ENCODE measurements around the gene REXO5.
A peak's percentile ranks its signal among the peaks of the same experiment; 100 is the strongest.
"Not testable (repeated sequence)": the region's sequence is repeated elsewhere in the genome, so short reads cannot be mapped to it uniquely, and the experiment has no call there.

The REXO5 gene

DNA sequence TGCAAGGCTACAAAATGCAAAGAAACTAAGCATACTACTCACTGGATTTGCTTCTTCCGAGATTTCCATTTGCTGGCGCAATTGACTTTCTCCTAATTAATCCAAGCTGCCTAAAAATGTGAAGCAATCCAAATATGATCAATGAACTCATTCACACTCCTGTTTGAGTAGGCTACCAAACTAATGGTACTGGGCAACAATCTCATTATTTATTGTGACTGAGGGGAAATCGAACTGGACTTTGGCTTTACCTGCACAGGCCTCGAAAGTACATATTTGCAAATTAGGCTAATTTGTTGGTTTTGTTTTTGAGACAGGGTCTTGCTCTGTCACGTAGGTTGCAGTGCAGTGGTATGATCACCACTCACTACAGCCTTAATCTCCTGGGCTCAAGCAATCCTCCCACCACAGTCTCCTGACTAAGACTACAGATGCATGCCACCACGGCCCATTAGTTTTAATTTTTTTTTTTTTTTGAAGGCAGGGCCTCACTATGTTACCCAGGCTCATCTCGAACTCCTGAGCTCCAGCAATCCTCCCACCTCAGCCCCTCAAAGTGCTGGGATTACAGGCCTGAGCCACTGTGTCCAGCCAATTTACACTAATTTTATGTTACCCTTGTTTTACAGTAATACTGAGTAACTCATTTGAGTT is 2.6 kb upstream of the REXO5 start:
- DNase-seq: no peak

DNA sequence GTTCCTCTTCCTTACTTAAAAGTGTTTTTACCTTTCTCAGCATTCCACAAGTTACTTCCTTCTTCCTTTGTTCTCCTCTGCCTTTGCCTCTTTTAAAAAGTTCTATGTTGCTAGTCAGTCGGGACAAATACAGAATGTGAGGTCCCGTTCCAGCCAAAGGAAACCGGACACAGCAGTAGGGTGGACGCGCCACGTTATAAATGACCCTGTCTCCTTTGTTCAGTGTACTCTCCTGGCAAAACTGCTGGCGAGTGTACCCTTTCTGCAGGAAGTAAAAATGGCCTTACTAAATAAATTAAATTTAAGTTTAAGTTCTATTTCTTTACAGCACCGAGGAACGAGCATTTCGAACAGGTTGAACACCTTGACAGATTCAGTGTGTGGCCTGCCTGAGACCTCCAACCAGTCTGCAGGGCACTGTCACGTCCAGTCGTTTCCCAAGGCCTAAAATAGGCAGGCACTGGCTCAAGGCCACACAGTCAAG is 601 bp upstream of the REXO5 start:
- not testable (repeated sequence) for DNase-seq

DNA sequence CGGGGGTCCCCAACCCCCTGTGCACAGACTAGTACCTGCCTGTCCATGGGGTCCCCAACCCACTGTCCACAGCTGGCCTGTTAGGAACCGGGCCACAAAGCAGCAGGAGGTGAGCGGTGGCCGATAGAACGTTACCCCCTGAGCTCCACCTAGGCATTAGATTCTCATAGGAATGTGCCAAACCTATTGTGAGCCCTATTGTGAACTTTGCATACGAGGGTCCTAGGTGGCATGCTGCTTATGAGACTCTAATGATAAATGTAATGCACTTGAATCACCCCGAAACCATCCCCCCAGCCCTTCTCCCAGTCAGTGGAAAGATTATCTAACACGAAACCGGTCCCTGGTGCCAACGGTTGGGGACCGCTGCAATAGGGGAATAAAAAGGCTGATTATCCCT is 1.5 kb downstream of the REXO5 start:
- no peak for DNase-seq

DNA sequence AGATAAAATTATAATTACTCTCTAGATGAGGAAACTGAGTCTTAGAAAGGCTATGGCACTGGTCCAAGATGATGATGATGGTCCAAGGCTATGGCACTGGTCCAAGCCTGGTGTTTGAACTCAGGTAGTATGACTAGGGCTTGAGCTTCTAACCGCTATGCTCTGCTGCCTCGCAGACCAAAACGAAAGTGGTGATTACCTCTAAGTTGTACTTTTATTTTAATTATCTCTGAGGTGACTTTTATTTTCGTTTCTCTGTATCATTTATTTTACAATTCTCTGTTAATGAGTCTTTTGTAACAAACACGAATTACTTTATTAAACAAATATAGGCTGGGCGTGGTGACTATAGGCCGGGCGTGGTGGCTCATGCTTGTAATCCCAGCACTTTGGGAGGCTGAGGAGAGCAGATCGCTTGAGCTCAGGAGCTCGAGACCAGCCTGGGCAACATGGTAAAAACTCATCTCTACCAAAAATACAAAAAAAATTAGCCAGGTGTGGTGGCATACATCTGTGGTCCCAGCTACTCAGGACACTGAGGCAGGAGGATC is 5.6 kb downstream of the REXO5 start:
- no peak for DNase-seq

DNA sequence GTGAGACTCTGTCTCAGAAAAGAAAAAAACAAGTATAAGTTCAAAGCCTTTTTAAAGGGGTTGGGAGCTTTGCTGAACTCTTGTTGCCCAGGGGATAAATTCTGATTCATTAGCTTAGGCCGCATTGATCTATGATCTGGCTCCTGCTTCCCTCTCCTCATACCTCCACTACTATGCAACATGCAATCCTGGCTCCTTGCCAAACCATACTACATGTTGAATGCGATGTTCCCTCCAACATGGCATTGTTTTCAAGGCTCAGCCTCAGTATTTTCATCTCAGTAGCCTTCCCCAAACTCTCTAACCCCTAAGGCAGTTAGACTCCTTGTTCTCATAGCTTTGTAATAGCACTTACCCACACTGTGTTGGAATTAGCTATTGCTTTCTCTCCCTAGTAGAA is 6.2 kb downstream of the REXO5 start:
- no peak for DNase-seq

DNA sequence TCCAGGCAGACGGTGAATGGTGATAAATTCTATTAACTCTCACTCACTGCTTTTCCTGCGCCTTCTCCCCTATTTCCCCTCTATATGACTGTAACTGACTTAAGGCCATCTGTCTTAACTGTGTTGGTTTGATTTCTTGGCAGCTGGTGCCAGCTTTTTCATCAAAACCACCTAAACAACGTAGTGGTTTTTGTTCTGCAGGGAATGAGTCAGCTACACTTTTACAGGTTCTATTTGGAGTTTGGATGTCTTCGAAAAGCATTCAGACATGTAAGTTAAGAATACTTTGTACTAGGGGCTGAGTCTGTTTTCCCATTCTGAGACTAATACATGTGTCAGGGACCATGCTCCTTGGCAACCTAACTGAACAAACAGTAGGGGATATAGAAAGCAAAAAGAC is 8.5 kb downstream of the REXO5 start:
- no peak for DNase-seq

GRCh38 chr16:20818929-20819585 is 12.7 kb downstream of the REXO5 start:
- DNase-seq: no peak

DNA sequence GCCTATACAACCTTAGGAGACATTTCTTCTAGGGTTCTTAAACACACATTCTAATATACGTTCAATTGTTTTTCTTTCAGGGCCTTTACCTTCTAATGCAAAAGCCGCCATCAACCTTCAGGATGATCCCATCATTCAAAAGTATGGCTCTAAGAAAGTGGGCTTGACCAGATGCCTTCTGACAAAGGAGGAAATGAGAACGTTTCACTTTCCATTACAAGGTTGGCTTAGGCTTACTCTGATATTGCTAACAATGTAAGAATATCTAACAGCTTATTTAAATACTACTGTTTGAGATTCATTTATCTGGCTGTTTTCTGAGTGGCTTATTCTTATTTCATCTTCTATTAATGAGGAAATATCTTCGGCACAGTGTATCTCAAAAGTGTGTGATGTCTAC is 15.4 kb downstream of the REXO5 start:
- DNase-seq: no peak

DNA sequence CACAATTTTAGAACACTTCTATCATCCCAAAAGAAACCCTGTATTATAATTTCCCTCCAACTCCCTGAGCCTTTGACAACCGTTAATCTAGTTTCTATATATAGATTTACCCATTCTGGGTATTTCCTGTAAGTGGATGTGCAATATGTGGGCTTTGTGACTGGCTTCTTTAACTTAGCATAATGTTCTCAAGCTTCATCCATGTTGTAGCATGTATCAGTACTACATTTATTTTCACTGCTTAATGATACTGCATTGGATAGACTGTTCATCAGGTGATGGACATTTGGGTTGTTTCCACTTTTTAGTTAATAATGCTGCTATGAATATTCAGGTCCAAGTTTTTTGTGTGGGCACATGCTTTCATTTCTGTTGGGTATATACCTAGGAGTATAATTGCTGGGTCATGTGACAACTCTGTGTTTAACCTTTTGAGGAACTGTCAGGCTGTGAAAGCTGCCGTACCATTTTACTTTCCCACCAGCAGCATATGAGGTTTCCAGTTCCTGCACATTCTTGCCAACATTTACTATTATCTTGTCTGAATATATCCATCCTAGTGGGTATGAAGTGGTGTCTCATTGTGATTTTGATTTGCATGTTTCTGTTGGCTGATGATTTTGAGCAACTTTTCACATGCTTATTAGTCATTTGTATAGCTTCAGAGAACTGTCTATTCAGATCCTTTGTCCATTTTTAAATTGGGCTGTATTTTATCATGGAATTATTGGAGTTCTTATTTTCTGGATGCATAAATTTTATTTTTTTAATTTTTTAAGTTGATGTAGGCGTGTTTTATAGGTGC is 16.4 kb downstream of the REXO5 start:
- DNase-seq: no peak

DNA sequence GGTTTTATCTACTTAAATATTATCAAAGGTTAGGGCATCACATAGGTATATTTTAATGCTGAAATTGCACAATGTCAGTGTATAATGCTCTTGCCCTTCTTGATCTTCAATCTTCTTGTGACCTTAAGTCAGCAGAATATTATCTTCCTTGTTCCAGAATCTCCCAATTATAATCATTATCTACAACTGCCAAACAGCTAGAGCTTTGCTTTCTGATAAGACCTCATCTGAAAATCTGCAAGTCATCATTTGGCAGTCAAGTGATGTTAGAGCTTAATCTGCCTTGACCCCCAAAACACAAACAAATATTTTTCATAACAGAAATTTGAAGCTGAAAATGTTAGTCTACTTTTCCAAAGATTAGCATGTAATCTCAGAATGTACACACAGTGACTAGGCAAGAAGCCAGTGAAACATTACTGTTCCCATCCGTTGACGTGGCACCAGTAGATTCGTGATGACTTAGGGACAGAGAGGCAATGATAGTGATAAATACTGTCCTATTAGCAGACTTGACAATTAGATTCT is 19.8 kb downstream of the REXO5 start:
- DNase-seq: no peak

DNA sequence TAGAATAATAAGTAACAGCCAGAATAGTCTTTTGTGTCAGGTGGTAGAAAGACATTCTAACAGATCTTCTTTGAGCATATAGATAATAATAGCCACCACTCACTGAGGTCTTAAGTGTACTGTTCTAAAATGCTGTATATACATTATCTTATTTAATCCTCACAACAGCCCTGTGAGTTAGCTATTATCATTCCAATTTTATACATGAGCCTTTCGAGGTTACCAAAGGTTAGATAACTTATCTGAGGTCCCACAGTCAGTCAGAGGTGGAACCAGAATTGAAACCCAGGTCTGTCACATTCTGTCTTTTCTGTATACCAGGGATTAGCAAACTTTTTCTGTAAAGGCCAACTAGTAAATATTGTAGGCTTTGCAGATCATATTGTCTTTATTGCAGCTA is 23.2 kb downstream of the REXO5 start:
- DNase-seq: no peak

- DNase-seq: no peak
These were observed 24.0 kb downstream of the REXO5 start for GRCh38 chr16:20830372-20830771.

DNA sequence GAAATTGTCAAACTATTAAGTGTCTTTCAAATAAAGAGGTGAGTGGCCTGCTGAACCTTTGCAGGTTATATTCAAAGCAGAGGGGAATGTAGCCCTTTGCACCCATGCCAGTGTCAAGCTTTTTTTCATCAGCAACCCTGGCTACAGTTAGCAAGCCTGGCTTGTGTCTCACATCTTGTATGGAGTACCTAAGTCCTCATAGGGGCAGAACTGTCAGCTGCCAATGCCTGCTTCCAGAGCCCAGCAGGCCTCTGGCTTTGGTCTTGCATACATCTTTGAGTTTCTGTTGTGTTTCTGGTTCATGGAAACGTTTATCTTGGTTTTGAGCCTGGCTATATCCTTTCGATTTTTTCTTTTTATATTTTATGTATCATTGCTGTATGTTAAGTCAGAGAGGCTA is 26.8 kb downstream of the REXO5 start:
- no peak for DNase-seq

GRCh38 chr16:20838240-20838639 is 31.9 kb downstream of the REXO5 start:
- no peak for DNase-seq

GRCh38 chr16:20839504-20839903 is 33.2 kb downstream of the REXO5 start:
- DNase-seq: no peak

DNA sequence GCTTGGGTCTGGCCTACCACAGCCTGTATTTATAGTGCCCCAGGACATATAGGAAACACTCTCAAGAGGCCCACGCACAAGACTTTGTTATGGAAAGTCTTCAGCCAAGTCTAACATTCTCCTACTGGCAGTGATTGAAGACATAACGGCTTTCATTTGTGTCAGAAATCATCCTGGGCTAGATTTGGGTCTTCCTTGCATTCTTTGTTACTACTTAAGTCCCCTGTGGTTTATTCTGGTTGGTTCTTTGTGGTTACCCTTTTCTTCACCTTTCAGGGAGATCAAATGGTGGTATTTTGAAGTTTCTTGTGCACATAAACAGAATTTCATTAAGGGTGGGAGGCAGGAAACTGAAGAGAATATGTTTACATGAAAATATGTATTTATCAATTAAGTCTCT is 37.7 kb downstream of the REXO5 start:
- no peak for DNase-seq

DNA sequence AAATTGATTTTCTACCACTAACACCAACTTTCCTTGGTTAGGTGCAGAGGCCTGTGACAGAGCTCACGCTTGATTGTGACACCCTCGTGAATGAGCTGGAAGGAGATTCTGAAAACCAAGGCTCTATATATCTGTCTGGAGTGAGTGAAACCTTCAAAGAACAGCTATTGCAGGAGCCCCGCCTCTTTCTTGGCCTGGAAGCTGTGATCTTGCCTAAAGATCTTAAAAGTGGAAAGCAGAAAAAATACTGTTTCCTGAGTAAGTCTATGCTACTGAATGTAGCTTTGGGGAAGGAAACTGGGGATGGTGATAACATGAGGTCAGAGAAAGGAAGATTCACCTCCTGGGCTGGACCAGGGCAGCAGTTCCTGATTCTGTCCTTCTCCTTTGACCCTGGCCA is 38.3 kb downstream of the REXO5 start:
- no peak for DNase-seq

GRCh38 chr16:20846030-20846429 is 39.7 kb downstream of the REXO5 start:
- no peak for DNase-seq

- no peak for DNase-seq
These were observed 40.2 kb downstream of the REXO5 start for GRCh38 chr16:20846551-20846950.

DNA sequence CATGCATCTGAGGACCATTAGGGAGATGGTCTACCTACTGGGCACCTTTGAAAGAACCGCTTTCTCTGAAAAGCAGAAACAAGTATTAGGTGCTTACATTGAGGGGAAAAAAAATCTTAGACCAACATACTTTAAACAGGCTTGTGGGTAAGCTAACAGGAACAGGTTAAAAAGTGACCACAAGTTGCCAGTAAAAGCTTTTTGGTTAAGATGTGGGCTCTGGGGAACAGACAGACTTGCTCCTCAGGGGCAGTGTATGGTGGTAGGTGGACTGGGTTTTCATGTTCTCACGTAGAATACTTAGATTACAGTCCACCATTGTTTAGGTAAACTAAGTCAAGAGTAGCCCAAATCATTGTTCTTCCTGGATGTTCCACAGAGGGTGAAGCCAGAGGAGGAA is 41.2 kb downstream of the REXO5 start:
- DNase-seq: no peak

GRCh38 chr16:20849589-20850390 is 43.5 kb downstream of the REXO5 start:
- peak; percentile 22 for DNase-seq

- no peak for DNase-seq
These were observed 44.7 kb downstream of the REXO5 start for GRCh38 chr16:20850981-20851380.

DNA sequence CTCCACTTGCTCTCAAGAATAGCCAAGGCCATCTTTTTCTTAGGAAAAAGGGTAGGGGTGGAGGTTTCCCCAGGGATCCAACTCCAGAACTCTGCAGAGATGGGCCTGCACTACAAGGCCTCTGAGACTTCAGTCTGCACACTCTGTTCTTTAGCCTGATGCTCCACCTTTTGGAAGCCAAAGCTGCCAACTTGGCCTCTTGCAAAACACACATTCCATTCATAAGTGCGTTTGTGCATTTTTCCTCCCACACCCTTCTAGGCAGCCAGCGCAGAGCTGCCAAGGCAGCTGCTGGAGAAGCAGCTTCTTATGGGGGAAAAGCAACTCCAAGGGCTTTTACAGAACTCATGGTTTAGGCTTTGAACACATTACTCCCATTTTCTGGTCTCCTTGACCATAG is 45.3 kb downstream of the REXO5 start:
- no peak for DNase-seq

Measured in stimulated activated naive CD4-positive, alpha-beta T cell treated with Interleukin-2 at 50 U/mL for 16 hours (primary cell).